ENCODE results near the gene COL28A1.

GRCh38 chr7:7553386-7553785, 17.7 kb upstream of the COL28A1 start:
- no peak for TF ChIP-seq CTCF (CRISPR knock-in tag; IDR thresholded peaks at IDR 0.05)
- no peak for TF ChIP-seq ZNF644 (CRISPR knock-in tag; IDR thresholded peaks at IDR 0.05; ENCODE audit: low read depth)
- no peak for TF ChIP-seq SRF (IDR thresholded peaks at IDR 0.05; ENCODE audit: low read depth, low read length)
- TF ChIP-seq FOXO4 (CRISPR knock-in tag; conservative IDR thresholded peaks at IDR 0.05), result no peak
- TF ChIP-seq ZFP36 (IDR thresholded peaks at IDR 0.05; ENCODE audit: borderline replicate concordance, low read depth, low read length, partially characterized antibody), result no peak
- no peak for TF ChIP-seq AHDC1 (CRISPR knock-in tag; IDR thresholded peaks at IDR 0.05; ENCODE audit: borderline replicate concordance)
- no peak for TF ChIP-seq BCL3 (CRISPR knock-in tag; IDR thresholded peaks at IDR 0.05)
- no peak for TF ChIP-seq RBAK (CRISPR knock-in tag; IDR thresholded peaks at IDR 0.05)
- no peak for TF ChIP-seq HCFC1 (IDR thresholded peaks at IDR 0.05; ENCODE audit: low read depth, low read length)
- TF ChIP-seq EZH2 (conservative IDR thresholded peaks at IDR 0.05; ENCODE audit: low read depth, low read length), result no peak

Measured in HepG2 (cell line).